Measurements from ENCODE around the gene FUT9.

The FUT9 gene

DNA sequence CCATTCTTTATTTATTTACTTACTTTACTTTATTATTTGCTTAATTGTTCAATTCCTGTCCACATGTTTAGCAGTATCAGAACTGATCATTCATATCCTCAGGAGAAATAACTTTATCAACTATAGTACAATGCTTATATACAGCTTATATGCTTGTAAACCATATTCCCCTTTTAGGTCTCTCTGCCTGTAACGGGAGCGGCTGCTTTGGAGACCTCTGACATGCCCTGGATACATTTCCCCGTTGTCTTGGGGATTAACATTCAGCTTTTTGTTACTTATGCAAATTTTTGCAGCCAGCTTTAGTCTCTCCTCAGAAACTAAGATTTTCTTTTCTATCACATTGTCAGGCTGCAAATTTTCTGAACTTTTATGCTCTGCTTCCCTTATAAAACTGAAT lies 17.6 kb upstream of the FUT9 start:
- Mint-ChIP-seq H3K4me1 (no peaks in the 10 kb centered on the region), H3K9me3 (peaks cover 8% of the 10 kb centered on the region), H3K27me3 (ENCODE audit: low read depth) (no peaks in the 10 kb centered on the region), H3K36me3 (ENCODE audit: low read depth) (no peaks in the 10 kb centered on the region), H3K4me3 (no peak overlapping the region), H3K27ac (no peak overlapping the region)
- no peak for TF ChIP-seq CTCF (IDR thresholded peaks at IDR 0.05; ENCODE audit: unreplicated experiment in 3 of 3)

- Mint-ChIP-seq H3K36me3 (ENCODE audit: low read depth) (no peaks in the 10 kb centered on the region), H3K27ac (no peak overlapping the region), H3K27me3 (ENCODE audit: low read depth) (no peaks in the 10 kb centered on the region), H3K4me3 (no peak overlapping the region), H3K4me1 (no peaks in the 10 kb centered on the region), H3K9me3 (peaks cover 8% of the 10 kb centered on the region)
- no peak for TF ChIP-seq CTCF (IDR thresholded peaks at IDR 0.05; ENCODE audit: unreplicated experiment in 3 of 3)
Observed at GRCh38 chr6:96001891-96002575, 13.7 kb upstream of the FUT9 start.

GRCh38 chr6:96002576-96002910 lies 13.2 kb upstream of the FUT9 start:
- no peak overlapping the region for H3K27ac Mint-ChIP-seq
- TF ChIP-seq CTCF (IDR thresholded peaks at IDR 0.05; ENCODE audit: unreplicated experiment in 3 of 3) = no peak
- H3K4me1 Mint-ChIP-seq = no peaks in the 10 kb centered on the region
- no peaks in the 10 kb centered on the region for H3K27me3 Mint-ChIP-seq (ENCODE audit: low read depth)
- no peak overlapping the region for H3K4me3 Mint-ChIP-seq
- H3K9me3 Mint-ChIP-seq = peaks cover 8% of the 10 kb centered on the region
- no peaks in the 10 kb centered on the region for H3K36me3 Mint-ChIP-seq (ENCODE audit: low read depth)

DNA sequence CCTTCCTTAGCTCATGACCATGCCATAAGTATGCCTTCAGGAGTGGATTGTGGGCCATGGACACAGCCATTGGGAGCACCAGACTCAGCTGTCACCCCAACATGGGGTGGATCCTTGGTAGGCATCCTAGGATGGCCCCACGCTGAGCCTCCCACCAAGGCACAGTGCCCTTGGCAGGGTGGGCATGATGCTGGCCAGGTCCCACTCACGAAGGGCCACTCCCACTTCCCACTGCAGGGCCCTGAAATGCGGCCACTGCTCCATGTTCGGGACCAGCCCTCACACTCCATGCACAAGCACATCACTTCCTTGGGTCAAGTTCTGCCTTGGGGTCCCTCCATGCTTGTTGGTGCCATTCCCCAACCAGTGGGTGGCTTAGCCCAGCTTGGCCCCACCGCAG lies 12.9 kb upstream of the FUT9 start:
- no peaks in the 10 kb centered on the region for H3K4me1 Mint-ChIP-seq

DNA sequence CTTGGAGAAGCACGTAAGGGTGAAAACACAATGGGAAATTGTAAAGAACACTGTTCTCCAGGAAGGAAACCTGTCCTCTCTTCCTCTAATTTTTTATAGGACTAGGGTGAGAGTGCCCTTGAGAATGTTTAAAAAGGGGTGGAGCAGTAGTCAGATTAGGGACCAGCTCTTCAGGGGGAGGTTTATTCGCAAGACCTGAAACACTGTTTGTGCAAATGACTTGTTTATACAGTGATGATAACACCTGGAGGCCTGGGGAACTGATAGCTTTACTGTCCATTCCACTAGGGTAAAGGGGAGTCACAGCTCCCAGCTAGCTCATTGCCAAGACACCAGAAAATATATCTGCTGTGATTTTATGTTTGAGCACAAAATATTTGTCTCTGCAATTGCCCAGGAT lies 8.1 kb upstream of the FUT9 start:
- TF ChIP-seq CTCF (IDR thresholded peaks at IDR 0.05; ENCODE audit: unreplicated experiment in 3 of 3) = no peak
- Mint-ChIP-seq H3K9me3 (no peaks in the 10 kb centered on the region), H3K27me3 (ENCODE audit: low read depth) (peaks cover 3% of the 10 kb centered on the region), H3K4me1 (no peaks in the 10 kb centered on the region), H3K27ac (no peak overlapping the region), H3K36me3 (ENCODE audit: low read depth) (no peaks in the 10 kb centered on the region), H3K4me3 (no peak overlapping the region)

More for the DNA sequence above, 12.9 kb upstream of the FUT9 start:
- Mint-ChIP-seq H3K27ac (no peak overlapping the region), H3K36me3 (ENCODE audit: low read depth) (no peaks in the 10 kb centered on the region), H3K4me3 (no peak overlapping the region), H3K27me3 (ENCODE audit: low read depth) (no peaks in the 10 kb centered on the region), H3K9me3 (peaks cover 8% of the 10 kb centered on the region)
- TF ChIP-seq CTCF (IDR thresholded peaks at IDR 0.05; ENCODE audit: unreplicated experiment in 3 of 3) = no peak

DNA sequence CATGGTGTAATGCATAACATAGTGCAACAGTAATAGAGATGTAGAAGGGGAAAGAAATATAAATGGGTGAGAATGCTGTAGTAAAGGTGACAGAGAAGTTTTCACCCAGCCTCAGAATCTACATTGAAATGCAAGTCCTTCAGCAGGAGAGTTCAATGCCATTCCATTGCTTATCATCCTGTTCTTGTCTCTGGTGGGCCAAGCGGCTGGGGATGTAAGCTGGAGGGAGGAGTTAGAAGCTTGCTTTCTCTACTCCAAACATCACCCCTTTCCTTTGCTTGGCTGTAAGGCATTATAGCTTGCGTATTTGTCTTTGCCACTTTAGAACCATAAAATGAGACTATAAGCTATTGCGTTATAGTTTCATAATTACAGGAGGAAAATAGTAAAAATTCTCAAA lies 2.2 kb upstream of the FUT9 start:
- no peak overlapping the region for H3K27ac Mint-ChIP-seq
- no peaks in the 10 kb centered on the region for H3K9me3 Mint-ChIP-seq
- H3K27me3 Mint-ChIP-seq (ENCODE audit: low read depth) = peaks cover 57% of the 10 kb centered on the region
- no peaks in the 10 kb centered on the region for H3K36me3 Mint-ChIP-seq (ENCODE audit: low read depth)
- H3K4me1 Mint-ChIP-seq = no peaks in the 10 kb centered on the region
- no peak overlapping the region for H3K4me3 Mint-ChIP-seq
- TF ChIP-seq CTCF (IDR thresholded peaks at IDR 0.05; ENCODE audit: unreplicated experiment in 3 of 3) = no peak

All from nephron (organoid).